HG02588 (cell line): Measurements from ENCODE around the gene MRC2.

ENCODE experiments used
- ATAC-seq: cut with Tn5 transposase; IDR thresholded peaks from one replicate; pipeline ENCODE4 v1.9.1; 2021; ENCODE audit warnings: mild to moderate bottlenecking, moderate library complexity; ENCODE audit not compliant: unreplicated experiment

MRC2 gene

DNA sequence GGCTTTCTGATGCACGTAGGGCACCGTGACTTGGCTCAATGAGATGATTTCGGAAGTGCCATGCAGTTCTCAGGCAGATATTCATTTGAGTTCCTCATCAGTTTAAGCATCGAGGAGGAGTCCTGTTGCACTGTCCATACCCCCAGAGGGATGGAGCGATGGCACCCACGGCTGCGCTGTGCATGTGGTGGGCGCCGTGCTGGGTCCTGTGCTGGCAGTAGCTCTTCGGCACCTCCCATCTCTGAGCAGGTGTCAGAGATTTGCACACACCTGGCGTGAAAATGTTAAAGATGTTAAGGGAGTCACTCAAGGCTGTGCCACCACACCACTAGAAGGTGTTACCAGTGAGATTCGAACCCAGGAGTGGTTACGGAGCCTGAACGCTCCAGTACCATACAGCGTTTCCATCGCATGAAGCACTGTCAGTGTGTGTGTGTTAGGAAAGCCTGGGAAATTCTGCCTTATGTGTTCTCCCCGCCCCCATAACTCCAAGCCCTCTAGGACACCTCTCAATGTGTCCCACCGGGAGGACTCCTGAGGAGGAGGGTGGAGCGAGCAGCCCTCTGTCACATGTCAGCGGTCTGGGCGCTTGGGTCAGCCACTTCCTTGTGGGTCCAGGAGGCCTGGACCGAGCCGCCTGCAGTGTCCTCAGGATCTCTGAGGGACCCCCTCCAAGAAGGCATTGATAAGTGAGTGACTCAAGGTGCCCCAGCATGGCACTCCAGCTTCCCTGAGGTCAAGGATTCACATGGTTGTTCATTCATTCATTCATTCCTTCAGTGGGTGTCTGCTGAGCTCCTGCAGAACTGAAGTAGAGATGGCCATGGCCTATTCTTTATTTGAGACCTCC, 3.8 kb downstream of the MRC2 start:
- no peak for ATAC-seq

GRCh38 chr17:62631936-62632924, 4.8 kb downstream of the MRC2 start:
- ATAC-seq = no peak

GRCh38 chr17:62637809-62638208, 10.3 kb downstream of the MRC2 start:
- no peak for ATAC-seq

- ATAC-seq = no peak
These were observed 13.7 kb downstream of the MRC2 start for GRCh38 chr17:62641153-62641552.

- no peak for ATAC-seq
These were observed 14.5 kb downstream of the MRC2 start for GRCh38 chr17:62641951-62642350.

GRCh38 chr17:62643496-62643895, 16.0 kb downstream of the MRC2 start:
- ATAC-seq = no peak

- ATAC-seq = no peak
These were observed 17.2 kb downstream of the MRC2 start for GRCh38 chr17:62644487-62645173.

DNA sequence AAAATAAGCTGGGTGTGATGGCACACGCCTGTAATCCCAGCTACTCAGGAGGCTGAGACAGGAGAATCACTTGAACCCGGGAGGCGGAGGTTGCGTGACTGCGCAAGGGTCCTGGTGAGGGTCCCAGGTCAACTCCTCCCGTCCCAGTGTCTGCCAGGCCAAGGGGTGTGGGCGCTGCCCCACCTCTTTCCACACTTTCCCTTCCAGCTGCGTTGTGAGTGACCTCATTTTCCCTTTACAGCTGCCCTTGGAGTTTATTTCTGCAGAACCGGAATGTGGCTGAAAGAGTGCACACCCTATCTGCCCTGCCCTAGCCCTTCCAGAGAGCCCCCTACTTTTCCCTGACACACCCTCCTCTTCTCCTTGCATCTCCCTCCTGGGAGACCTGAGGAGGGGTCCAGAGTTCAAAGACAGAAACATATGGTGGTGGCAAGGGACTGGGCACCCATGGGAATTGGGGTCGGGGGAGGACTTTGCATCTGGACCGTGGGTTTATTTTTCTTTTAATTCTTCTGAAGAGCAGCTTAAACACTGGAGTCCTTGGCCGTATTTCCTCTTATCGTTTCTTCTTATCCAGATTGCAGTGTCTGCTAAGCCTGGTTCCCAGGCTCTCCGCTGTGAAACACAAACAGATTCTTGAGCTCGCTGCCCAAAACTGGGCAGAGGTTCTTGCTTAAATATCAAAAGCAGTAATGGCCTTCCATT, 20.9 kb downstream of the MRC2 start:
- no peak for ATAC-seq

DNA sequence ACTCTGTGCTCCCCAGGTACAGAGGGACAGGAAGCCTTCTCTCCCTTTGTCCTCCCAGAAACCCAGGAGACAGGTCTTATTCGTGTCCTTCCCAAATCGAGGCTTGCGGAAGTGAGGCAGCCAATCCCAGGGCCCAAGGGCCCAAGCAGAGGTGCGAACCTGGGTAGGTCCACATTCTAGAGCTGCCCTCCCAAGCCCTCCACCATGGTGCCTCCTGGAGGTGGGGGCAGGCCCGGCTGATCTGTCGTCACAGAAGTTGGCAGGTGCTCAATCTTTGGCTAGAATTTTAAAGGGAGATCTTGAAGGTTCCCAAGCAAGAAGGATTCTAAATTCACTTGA, 21.5 kb downstream of the MRC2 start:
- ATAC-seq = no peak

DNA sequence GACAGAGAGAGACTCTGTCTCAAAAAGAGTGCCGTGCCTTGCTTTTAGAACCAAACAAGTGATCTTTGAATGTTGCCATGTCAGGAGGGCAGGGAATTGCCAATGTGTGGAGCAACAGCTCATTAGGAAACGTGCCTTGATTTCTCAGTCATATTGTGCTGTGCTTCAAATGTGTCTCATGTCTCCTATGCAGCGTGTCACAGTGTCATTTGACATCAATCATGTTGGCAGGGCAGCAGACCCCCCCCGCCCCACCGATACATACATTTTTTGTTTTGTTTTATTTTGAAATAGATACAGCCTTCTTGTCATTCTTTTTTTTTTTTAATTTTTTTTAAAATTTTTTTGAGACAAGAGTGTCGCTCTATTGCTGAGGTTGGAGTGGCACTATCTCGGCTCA, 22.1 kb downstream of the MRC2 start:
- no peak for ATAC-seq

DNA sequence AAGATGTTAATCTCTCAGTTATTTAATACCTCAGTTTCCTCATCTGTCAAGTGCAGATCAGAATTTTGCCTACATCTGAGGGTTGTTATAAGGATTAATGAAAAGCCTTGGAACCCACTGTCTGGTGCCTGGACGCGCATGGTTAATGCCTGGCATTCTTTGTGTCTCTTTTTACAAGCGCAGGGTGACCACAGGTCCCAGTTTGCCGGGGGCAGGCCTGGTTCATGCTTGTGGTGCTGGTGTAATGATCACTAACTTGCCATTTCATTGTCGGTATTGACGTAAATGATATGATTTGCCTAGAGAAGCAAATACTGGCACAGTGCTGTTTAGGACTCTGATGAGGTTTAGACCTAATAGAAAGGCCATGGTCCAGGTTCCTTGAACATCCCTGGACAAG, 23.1 kb downstream of the MRC2 start:
- no peak for ATAC-seq

GRCh38 chr17:62652251-62653001, 25.0 kb downstream of the MRC2 start:
- ATAC-seq = no peak

DNA sequence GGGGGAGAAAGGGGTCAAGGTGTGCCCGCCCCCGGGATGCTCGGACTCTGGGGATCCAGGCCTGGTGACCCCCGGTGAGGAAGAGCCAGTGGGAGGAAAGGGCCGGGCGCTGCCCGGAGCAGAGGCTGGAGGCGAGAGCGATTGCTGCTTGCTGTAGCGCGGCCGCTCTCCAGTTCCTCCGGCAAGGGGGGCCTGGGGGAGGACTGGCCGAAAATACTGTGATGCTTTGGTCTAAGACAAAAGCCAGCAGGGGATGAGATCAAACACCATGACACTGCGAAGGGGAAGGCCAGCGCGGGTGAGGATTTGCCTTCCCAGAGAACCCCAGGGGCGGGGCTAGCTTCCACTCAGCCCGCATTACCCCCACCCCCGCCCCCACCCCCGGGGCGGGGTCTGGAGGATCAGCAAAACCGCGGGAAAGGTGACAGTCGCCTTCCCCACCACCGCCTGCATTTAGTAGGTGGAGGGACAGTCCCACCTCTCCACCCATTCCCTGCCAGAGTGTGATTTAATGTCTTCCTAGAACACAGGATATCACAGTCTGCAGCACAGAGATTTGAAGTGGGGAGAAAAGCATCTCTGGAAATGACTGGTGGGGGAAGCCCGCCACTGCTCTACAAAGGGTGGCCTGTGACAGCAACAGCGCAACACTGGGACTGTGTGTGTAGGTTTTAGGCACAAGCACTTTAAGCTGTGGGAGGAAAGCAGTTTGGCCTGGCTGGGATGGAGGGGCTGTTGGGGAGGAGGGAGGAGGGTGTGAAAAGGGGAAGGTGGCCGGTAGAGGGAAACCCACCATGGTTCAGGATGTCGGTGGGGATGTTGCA, 25.7 kb downstream of the MRC2 start:
- ATAC-seq = peak; percentile 83

DNA sequence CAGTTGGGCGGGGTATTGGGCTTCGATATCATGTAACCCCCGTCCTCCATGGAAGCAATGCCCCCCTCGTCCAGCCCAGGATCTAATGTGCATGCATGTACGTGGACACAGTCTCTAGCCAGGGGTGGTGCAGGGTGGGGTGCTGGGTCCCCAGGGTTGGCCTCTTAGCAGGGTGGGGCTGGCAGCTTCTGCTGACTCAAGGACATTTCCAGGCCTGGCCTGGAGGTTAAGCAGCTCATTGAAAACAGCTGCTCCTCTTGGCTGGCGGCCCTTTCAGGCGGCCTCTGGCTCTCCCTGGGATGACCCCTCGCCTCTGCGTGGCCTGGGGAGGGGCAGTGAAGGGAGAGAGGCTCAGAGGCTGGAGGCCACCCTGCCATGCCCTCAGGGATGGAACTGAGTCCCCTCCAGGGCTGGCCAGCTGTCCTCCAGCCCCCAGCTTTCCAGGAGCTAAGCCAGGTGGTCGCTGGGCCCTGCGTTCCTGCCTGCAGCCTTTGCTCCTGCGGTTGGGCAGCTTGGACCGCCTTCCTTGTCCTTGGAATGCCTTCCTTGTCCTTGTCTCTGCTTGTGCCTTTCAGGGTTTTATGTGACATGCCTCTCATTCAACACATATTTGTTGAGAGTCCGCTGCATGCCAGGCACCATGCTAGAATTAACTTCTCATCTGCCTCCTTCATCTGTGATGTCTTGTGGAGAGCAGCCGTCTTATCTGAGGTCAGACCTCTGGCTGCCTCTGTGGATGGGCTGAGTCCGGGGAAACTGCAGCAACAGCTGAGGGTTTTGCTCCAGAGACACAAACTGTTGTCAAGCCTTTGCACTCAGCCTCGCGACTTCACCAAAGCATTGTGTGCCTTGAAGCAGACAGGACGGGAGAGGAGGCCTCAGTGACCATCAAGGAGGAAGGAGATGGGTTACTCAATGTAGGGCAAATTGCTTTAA, 26.6 kb downstream of the MRC2 start:
- ATAC-seq = no peak

GRCh38 chr17:62655656-62656055, 28.2 kb downstream of the MRC2 start:
- no peak for ATAC-seq

DNA sequence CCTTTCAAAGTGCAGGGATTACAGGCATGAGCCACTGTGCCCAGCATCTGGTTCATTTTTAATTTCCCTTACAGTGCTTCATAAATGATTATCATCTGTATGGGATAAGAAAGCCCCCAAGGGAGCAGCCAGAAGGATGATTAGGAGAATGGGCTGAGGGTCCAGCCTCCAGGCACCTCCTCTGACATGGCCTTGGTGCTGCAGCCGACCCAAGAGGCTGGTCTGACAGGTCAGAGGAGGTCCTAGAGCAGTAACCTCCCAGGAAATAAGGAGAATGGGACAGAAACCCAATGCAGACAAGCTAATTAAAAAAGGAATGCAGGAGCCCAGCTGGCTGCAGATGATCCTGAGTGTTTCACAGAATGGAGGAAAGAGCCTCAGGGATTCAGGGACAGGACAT, 29.0 kb downstream of the MRC2 start:
- no peak for ATAC-seq

- ATAC-seq = no peak
These were observed 29.7 kb downstream of the MRC2 start for GRCh38 chr17:62657145-62657665.

DNA sequence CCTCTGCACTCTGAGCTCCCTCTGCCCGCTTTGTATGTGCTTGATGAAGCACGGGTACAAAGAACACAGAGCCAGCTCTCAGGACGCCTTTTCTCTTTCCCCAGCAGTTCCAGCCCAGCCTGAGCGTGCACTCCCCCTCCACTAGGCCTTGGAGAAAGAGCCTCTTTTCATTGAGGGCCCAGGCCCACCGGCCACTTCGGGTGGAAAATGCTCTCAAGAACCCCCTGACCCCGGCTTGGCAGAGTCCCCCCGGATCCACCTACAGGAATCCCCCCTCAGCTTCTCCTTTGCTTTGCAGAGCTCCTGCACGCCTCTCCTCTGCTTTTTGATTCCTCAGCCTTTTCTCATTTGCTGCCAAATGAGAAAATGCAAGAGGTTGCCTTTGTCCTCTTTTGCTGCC, 30.2 kb downstream of the MRC2 start:
- ATAC-seq = no peak
